ENCODE measurements around the gene HS6ST3.

The HS6ST3 gene

DNA sequence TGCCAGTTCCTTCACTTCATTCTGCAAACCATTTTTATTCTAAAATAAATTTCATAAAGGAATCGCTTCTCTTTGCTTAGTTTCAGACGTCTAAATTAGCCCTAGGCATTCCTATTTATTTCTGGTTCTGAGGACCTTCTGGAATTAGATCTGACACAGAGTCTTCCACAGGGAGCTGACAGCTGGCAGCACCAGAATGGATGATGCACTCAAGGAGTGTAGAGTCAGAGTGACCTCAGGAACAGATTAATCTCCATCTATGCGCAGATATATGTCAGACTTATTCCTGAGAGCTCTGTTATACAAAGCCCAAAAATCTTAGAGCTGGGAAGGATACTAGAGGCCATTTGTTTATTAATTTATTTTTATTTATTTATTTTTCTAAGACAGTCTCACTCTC lies 450.8 kb downstream of the HS6ST3 start:
- no peak for DNase-seq (ENCODE audit: low spot score)

DNA sequence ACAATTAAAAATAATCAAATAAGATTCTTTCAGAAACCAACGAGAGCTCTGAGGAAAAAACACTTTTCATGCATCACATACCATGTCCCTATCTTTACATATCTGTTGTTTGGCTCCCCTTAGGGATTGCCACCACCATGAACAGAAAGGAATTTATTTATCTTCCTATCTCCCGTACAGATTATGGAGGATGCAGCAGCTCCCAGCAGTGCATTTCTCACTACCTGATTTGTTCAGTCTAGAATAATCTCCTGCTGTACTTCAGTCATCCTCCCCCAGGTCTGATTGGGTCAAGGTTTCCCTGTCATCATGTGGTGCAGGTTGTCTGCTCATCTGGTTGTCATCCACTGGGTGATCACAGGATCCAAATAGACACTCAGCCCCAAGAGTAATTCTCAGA lies 453.1 kb downstream of the HS6ST3 start:
- DNase-seq (ENCODE audit: low spot score), result no peak

DNA sequence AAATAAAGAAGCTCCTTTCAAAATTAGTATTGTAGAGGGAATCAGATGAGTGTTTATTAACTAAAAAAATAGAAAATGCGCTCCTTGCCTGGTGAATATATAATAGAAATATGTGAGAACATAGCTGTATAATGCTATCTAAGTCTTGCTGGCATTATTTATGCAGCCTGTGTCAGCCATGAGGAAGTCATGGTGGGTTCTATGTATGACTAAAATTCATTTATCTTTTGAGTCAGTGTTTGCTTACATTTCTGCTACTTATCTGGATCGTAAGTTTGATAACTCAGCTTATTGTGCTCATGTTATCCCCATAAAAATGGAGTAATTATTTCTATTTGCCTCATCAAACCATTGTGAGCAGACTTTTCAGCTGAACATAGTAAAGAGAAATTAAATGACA lies 455.1 kb downstream of the HS6ST3 start:
- no peak for DNase-seq (ENCODE audit: low spot score)

DNA sequence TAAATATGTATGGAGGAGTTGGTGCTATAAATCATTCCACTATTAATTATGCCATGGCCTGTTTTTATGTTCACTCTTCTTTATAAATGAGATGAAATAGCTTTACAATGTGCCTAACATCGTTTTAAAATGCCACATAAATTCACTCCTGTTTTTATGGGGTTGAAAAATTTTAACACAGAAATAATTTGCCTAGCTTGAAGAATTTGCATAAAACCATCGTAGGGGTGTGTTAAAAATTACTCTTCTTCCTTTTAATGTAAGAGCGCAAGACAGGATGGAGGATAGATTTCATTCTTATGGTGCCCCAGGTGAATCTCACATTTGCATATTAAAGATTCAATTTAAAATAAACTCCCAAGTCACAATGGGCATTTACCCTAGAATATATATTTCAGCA lies 456.6 kb downstream of the HS6ST3 start:
- no peak for DNase-seq (ENCODE audit: low spot score)

DNA sequence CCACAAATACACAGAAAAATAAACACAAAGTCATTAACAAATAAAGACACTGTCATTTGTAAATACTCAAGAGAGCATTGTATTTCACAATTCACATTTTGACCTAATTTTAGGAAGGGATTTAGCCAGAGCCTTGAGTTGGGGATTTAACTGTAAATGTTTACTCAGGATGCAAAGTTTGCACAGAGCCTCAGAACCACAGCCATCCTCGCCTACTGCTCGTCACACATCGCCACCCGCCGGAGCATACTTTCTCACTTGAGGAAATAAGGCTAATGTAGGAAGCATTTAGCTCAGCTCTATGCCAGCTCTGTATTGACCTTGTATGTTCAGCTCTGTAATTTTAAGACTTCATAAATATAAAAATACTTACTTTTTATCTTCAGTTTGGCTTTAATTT lies 461.6 kb downstream of the HS6ST3 start:
- DNase-seq (ENCODE audit: low spot score), result no peak

DNA sequence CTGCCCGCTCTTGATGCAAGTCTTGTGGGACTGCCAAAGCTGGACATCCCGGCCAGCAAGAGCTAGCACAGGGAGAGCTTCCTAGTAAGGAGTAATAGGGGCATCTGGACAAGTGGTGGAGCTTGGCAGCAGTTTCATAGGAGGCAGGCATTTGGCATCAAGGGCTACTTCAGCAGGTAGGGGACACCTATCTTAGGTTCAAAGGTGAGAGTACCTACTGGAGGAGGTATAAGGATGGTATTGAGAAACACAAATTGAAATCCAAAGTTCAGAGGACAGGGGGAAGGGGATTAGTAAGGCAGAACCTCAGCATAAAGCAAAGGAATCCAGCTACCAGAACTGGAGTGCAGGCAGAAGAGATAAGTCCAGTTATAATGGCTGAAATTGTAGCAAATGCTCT lies 462.7 kb downstream of the HS6ST3 start:
- DNase-seq (ENCODE audit: low spot score), result no peak

DNA sequence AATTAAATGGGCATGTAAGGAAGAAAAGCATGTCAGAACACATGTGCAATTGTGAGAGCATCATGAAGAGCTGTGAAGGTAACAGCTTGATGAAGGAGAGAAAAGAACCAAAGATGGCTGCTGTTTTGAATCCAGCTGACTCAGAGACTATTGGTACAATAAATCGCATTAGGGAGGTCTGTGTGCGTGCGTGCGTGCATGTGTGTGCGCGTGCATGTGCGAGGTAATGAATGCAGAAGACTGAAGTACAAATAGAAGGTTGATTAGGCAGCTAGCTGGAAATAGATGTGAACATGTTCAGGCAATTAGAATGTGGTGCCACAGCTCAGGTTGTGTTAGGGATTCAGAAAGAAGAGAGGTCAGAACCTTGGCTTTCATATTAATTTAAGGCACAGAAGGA lies 463.9 kb downstream of the HS6ST3 start:
- DNase-seq (ENCODE audit: low spot score), result no peak

DNA sequence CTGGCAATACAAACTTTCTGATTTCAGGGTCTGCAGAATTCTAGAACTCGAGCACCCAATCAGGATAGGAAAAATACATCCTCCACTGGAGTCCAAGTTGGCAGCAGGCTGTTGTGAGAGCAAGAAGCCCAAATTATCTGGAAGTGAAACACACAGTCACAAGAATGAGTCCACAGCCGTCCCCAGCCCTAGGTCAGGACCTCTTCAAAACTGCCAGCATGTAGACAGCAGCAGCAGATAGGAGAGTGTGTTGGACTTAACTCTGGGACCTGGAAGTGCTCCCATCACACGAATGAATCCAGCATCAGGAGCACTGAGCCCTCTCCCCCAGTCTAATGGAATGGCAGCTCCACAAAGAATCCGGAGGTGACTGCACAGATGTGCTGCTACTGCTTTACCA lies 483.7 kb downstream of the HS6ST3 start:
- no peak for DNase-seq (ENCODE audit: low spot score)

DNA sequence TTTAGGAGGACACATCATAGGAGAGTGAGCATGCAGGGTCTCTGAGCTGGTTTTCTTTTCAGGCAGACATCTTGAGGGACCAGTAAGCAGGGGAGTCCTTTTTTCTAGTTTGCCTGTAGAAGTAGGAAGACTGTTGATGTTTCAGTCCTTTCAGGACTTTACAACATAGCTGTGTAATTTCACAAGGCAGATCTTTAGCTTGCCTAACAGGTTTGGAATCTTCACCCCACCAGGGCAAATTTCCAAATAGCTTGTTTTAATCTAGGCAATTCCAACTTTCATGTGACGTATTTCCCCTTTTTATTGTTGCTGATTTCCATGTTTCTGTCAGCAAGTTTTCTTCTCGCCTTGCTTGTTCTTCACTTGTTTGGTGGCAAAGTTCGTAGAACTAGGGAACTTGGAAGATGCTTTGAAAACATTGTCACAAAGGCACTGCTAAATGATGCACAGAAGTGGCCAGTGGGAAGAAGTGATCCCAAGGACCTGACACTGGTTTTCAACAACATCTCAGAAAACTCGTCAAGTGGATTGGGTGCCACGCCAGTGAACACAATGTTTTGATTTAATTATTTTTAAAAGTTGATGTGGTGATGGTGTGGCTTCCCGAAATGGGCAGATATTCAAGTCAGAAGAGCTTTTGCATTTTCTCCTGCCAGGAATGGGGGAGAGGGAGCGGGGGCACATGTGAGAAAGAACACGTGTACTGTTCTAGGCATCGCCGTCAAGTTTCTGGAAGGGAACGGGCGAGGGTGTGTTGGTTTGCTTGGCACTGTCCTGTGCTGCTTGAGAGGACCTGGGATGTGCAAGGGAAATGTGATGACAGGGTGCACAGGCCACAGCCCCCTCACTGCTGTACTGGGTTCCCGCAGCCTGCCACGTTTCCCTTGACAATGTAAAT lies 485.8 kb downstream of the HS6ST3 start:
- DNase-seq (ENCODE audit: low spot score), result no peak

DNA sequence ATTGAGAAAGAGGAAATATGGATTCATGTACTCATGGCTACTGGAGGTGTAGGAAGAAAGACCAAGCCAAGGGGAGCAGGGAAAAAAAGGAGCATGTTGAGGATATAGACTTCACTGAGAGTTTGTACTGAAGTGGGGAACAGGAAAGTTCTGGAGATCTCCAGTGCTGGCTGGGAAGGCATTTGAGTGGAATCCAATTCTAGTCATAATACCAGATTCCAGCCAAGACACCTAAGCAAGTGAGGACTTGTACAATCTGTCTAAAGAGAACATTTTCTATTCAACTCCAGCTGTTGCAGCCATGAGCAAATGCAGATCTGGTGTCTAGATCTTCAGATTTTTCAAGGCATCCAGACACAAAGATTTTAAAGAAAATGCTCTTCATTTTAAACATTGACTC lies 491.8 kb downstream of the HS6ST3 start:
- DNase-seq (ENCODE audit: low spot score), result no peak

DNA sequence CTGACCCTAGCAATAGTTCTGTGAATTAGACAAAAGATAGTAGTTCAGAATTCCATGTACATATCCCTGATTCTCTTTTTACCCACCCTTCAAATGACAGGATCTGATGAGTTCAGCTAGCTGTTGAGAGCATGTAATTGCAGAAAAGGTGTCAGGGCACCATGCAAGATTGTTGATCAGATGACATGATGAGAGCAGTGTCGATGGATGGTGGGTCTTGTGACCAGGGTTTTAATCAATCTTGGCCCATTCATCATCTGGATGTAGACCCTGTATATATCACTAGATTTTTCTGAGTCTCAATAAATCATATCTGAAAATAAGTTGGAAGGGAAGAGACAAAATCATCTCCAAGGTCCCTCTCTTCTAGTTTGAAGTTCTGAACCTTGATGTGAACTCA lies 525.3 kb downstream of the HS6ST3 start:
- DNase-seq (ENCODE audit: low spot score), result no peak

DNA sequence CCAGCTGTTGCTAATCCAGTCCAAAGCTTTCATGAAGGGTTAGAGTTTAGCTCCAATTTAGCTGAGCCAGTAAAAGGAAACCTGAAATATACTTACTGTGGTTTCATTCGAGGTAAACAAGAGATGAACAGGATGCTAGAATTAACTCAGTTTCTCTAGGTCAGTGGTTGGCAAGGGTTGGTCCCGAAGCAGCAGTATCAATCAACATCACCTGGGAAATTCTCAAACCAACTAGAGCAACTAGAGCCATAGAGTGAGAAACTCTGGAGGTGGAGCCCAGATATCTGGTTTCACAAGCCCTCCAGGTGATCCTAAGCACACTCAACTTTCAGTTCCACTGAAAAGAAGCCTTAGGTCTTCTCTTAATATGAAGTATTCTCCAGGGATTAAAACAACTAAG lies 527.6 kb downstream of the HS6ST3 start:
- no peak for DNase-seq (ENCODE audit: low spot score)

DNA sequence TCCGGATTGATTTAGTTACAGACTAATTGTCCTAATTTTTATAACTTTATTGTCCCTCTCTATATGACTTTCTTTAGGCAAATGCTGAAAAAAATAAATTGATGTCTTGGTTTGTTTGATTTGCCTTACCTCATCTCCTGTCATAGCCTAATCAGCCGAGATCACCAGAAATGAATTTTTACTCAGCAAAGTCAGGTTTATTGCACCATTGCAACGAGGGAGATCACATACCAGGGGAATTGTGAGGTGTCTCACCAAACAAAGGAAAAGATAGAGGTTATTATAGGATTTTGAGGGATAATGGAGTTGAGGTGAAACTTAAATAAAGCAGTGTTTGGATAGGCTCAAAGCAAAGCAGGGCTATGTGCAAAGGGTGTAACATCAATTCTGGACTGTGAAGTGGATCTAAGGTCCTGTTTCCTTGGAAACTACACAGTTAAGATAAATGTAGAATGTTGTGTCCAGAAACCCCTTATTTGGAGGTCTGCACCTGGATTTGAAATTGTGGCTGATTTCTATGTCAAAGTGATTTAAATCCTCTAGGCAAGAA lies 531.8 kb downstream of the HS6ST3 start:
- DNase-seq (ENCODE audit: low spot score), result no peak

DNA sequence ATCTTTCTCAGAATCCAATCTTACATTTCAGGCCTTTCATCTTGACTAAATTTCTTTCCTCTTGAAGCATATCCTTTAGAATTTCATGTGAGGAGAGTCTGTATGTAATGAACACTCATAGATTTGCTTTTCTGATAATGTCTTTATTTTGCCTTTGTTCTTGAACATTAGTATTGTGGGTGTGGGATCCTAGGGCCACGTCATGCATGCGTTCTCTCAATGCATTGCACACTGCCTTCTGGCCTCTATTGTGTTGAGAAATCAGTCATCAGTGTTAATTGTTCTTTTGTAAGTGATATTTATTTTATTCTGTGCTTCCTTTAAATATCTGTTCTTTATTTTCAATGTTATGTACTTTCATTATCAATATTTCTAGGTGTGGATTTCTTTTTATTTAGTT lies 539.4 kb downstream of the HS6ST3 start:
- no peak for DNase-seq (ENCODE audit: low spot score)

DNA sequence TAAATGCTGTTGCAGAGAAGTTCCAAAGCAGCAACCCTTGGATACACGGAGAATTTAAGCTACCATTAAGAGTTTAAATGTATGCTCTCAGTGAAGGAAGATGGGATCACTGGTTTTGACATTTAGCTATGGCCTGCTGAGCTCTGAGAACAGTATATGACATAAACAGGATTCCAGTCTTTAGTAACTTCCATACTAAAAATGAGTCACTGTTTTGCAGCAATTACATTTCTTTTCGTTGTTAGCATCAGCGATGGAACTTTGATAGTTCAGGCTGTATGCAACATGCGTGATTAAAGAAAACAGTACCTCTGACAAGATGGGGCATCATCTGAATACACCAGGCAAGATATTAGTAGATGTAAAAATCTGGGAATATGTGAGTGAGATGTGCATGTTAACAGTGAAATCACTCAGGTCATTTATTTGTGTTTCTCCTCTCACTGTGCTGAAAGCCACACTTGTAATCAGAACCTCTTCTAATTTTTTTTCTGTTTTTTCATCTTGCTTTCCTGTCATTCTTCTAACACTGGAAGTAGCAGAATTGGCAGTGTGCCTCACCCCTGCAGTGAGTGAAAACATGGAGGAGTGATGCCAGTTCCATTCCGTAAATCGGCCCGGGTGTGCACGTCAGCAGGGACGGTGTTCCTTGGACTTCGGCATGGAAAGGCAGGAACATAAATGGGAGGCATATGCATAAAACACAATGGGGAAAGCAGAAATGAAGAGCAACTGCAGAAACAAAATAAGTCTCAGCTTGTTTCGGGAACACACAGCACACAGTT lies 542.8 kb downstream of the HS6ST3 start:
- DNase-seq (ENCODE audit: low spot score), result no peak

DNA sequence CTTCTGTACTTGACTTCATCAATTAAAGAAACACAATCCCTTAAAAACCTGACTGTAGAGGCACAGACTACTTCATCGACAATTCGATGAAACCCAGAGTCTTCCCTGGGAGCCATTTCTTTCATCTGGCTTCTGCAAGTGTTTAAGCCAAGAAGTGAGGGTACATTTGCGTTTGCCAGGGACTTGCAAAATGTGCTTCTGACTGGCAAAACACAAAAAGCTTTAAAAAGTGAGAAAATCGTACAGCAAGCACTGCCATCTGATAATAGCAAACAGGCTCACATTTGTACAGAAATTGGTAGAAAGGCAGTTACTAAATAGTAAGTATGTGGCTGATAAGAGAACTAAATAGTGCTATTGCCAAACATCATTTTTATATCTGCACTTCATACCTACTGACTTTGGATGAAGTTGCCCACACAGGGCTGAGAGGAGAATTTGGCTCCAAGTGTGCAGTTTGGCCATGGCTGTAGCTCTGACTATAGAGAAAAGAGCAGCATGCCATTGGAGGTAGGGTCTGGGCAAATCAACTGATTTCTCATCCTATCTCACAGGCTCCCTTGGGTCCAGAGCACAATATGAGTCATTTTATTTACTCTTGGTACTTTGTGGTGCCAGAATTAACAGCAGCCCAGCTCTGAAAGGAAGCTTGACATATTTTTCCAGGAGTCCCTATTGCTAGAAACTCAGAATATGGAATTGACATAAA lies 546.2 kb downstream of the HS6ST3 start:
- no peak for DNase-seq (ENCODE audit: low spot score)

DNA sequence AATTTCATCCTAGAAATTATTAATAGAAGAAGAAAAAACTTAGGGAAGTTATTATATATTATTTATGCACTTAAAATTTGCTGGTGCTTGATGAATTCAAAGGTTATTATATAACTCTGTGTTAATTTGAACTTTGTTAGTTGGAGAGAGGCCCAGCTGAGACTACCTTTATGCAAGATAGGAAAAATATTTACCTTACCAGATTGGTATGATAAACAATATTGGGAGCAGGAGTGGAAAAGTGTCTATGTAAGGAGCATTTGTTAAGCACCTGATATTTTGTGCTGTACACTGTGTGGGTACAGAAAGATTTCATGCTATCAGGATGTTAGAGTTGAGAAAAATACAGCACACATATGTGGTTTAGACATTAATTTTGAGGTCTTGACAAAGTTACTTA lies 547.1 kb downstream of the HS6ST3 start:
- DNase-seq (ENCODE audit: low spot score), result no peak

DNA sequence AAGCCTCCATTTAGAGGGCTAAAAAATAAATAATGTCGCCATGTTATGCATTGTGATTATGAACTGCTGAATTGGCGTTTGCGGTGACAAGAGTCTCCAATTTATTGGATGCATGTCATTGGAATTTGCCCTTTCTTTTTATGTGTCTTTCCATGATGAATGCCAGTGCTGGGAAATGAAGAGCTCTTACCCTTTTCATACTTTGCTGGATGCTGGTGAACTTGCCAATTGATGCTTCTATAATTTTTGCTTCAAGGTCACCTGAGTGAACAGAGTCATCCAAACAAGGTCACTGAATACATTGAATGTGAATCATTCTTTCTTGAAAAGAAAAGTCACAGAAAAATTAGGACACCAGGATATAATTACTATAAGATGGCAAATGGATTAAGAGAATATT lies 556.2 kb downstream of the HS6ST3 start:
- DNase-seq (ENCODE audit: low spot score), result no peak

DNA sequence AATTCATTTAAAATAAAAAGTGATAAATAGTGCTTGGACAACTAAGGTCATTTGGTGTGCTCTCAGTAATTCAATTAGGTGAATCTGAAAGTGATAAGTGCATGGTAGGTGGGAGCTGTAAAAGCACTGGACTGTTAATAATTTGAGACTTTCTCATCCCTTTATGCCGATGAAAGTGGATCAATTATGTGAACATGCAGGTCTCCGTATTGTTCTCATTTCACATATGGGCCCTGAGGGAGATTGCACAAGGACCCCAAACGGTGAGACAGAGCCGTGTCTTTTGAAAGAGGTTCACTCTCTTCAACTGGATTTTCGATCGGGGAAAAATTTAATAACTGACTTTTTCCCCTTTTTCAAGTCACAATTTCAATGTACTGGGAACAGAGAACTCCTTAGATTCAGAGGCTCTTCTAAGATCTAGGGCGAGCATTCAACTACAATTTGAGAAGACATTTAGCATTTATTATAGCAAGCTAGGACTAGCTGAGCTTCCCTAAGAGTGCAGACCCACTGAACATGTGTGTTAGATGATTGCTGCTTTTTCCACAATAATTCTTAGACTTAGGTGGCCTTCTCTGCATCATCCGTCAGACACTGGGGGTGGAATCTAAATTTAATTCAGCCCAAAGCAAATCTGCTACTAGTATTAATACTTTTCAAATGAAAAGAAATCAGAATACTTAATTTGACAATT lies 556.8 kb downstream of the HS6ST3 start:
- DNase-seq (ENCODE audit: low spot score), result no peak

DNA sequence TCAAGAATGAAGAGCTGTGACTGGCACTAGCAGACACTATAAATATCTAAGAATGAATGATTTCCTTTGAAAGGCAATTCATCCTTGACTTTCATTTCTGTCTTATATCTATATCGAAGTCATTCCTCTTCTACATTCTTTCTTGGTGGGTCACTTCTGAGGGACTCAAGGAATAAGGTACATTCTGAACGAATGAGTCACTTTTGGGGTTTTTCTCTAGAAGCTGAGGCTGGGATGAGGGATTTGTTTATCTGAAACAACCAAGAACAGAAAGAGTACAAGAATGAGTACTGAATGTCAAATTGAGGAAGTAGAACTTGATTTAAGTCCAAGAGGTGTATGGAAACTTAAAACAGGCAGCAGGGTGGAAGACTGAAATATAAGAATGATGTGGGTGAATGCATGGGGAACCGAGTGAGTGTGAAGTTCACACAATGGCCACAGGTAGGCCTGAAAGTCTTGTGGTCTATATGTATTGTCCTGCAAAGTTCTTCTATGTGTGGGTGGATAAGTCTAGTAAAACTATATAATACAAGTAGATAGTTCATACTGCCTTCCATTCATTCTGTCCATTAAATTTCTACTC lies 560.5 kb downstream of the HS6ST3 start:
- peak; percentile 6 for DNase-seq (ENCODE audit: low spot score)

DNA sequence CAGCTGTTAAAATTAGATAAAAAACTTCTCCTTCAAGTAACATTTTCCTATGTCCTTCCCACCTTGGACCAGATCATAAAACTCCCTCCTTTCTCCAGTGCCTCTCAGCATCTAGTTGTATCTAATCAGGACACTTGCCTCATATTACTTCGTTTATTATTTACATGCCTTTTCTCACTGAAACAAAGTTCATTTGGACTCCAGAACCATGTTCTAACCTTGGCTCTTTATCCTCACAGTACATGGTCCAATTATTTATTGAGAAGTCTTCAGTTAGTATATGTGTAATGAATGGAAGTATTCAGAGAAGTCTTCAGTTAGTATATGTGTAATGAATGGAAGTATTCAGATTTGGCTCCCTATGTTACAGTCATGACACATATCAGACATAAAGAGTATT lies 561.7 kb downstream of the HS6ST3 start:
- no peak for DNase-seq (ENCODE audit: low spot score)

DNA sequence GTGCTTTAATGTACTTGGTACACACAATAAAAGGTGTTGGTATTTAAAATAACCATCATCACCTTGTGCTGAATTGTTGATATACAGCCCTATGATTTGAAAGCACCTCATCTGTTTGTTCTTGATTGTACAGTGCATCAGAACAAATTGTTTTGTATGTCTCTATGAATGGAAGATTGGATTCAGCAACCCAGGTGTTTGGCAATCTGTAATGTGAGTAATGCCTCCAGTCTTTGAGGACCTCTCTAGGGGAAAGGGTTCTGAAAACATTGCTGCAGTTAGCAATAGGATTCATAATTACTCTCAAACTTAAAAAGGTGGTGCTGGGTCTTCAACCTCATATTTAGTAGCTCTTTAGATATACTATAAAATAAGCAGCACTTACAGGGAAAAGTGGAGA lies 562.6 kb downstream of the HS6ST3 start:
- no peak for DNase-seq (ENCODE audit: low spot score)

Data from SW480 (cell line).